Measurements from ENCODE around the gene TRMT10B. TPM values are rescaled to one million over a fixed set of nuclear protein-coding genes. Genes with fewer than 3 reads are reported as not detected.
A peak's percentile ranks its signal among the peaks of the same experiment; 100 is the strongest.

The TRMT10B gene
- total RNA-seq, result 10 to 100 TPM in 1 of 5 donors, 1 to 10 TPM in 4; 2.7 to 10.5 (median 5.1) TPM
- polyA plus RNA-seq, result 1 to 10 TPM; 4.1 to 9.8 (median 5.2) TPM
- long read RNA-seq, donor 1, partial matches to known transcripts, result 0 of 1 reads
- long read RNA-seq, donor 1, other reads (novel, unspliced or antisense), result 0 of 1 reads
- long read RNA-seq, donor 2, partial matches to known transcripts, result 19 of 22 reads
- long read RNA-seq, donor 2, other reads (novel, unspliced or antisense), result 0 of 22 reads
- long read RNA-seq, donor 3, partial matches to known transcripts, result 5 of 16 reads
- long read RNA-seq, donor 3, other reads (novel, unspliced or antisense), result 9 of 16 reads
- long read RNA-seq, donor 4, result 0 reads
- long read RNA-seq, donor 5, partial matches to known transcripts, result 0 of 16 reads
- long read RNA-seq, donor 5, other reads (novel, unspliced or antisense), result 16 of 16 reads
- long read RNA-seq, donor 6, partial matches to known transcripts, result 0 of 3 reads
- long read RNA-seq, donor 6, other reads (novel, unspliced or antisense), result 0 of 3 reads
- long read RNA-seq, donor 7, partial matches to known transcripts, result 24 of 29 reads
- long read RNA-seq, donor 7, other reads (novel, unspliced or antisense), result 5 of 29 reads
- long read RNA-seq, donor 8, partial matches to known transcripts, result 0 of 15 reads
- long read RNA-seq, donor 8, other reads (novel, unspliced or antisense), result 15 of 15 reads
- long read RNA-seq, donor 9, partial matches to known transcripts, result 0 of 1 reads
- long read RNA-seq, donor 9, other reads (novel, unspliced or antisense), result 0 of 1 reads
- long read RNA-seq, donor 10, result 0 reads

GRCh38 chr9:37753489-37754190 lies at the start of gene TRMT10B:
TSS of gene TRMT10B (plus strand) at chr9:37753805. CDS start at chr9:37761932, 8,127 bp downstream.
- peak; percentile 62 to 92 for DNase-seq
- 2 to 4% (median 3%) methylated on average over 30 to 40 of the region's 40 CpGs for WGBS, 5 donors
- Histone ChIP-seq H3K9me3 (no peaks in the 10 kb centered on the region), H3K27ac (peak within 1 kb of the TSS; percentile 82 to 92 (median 88)), H3K4me1 (peaks cover 14 to 32% (median 26%) of the 10 kb centered on the region in 4 donors), H3K36me3 (no peaks in the 10 kb centered on the region), H3K4me3 (peak within 1 kb of the TSS; percentile 61 to 71 (median 66)), H3K27me3 (no peaks in the 10 kb centered on the region)
- no peak for TF ChIP-seq EP300 (IDR thresholded peaks at IDR 0.05)
- no peak for TF ChIP-seq POLR2A (IDR thresholded peaks at IDR 0.05)
- TF ChIP-seq POLR2AphosphoS5 (IDR thresholded peaks at IDR 0.05), result no peak
- TF ChIP-seq CTCF (IDR thresholded peaks at IDR 0.05), result no peak
- intact Hi-C loops (cut with DNase I; ENCODE audit: low total_unique reads), result no loop called here

GRCh38 chr9:37705787-37706186 lies 47.8 kb upstream of the TRMT10B start:
- WGBS, 5 donors, result 61 to 91% (median 81%) methylated on average over 3 of the region's 3 CpGs
- Histone ChIP-seq H3K27me3 (peaks cover 0 to 7% (median 0%) of the 10 kb centered on the region in 3 donors), H3K4me3 (no peak overlapping the region), H3K4me1 (no peaks in the 10 kb centered on the region), H3K9me3 (no peaks in the 10 kb centered on the region), H3K27ac (no peak overlapping the region), H3K36me3 (no peaks in the 10 kb centered on the region)
- TF ChIP-seq CTCF (IDR thresholded peaks at IDR 0.05), result no peak
- no peak for TF ChIP-seq POLR2A (IDR thresholded peaks at IDR 0.05)
- TF ChIP-seq POLR2AphosphoS5 (IDR thresholded peaks at IDR 0.05), result no peak
- TF ChIP-seq EP300 (IDR thresholded peaks at IDR 0.05), result no peak
- intact Hi-C loops (cut with DNase I; ENCODE audit: low total_unique reads), result no loop called here
- DNase-seq, result no peak

GRCh38 chr9:37706290-37706689 lies 47.3 kb upstream of the TRMT10B start:
- Histone ChIP-seq H3K4me3 (no peak overlapping the region), H3K27ac (no peak overlapping the region), H3K9me3 (no peaks in the 10 kb centered on the region), H3K4me1 (no peaks in the 10 kb centered on the region), H3K27me3 (peaks cover 0 to 7% (median 0%) of the 10 kb centered on the region in 3 donors), H3K36me3 (no peaks in the 10 kb centered on the region)
- no peak for TF ChIP-seq EP300 (IDR thresholded peaks at IDR 0.05)
- TF ChIP-seq POLR2A (IDR thresholded peaks at IDR 0.05), result no peak
- no peak for TF ChIP-seq CTCF (IDR thresholded peaks at IDR 0.05)
- TF ChIP-seq POLR2AphosphoS5 (IDR thresholded peaks at IDR 0.05), result no peak
- no peak for DNase-seq
- intact Hi-C loops (cut with DNase I; ENCODE audit: low total_unique reads), result no loop called here
- 70 to 85% (median 82%) methylated on average over 3 of the region's 3 CpGs for WGBS, 5 donors

GRCh38 chr9:37707748-37708147 lies 45.9 kb upstream of the TRMT10B start:
- 73 to 85% (median 81%) methylated on average over 4 of the region's 4 CpGs for WGBS, 5 donors
- no peaks in the 10 kb centered on the region for H3K4me1 ChIP-seq
- peaks cover 0 to 7% (median 0%) of the 10 kb centered on the region in 3 donors for H3K27me3 ChIP-seq
- intact Hi-C loops (cut with DNase I; ENCODE audit: low total_unique reads), result no loop called here
- DNase-seq, result no peak
- H3K36me3 ChIP-seq, result no peaks in the 10 kb centered on the region
- no peak for TF ChIP-seq POLR2A (IDR thresholded peaks at IDR 0.05)
- no peak for TF ChIP-seq EP300 (IDR thresholded peaks at IDR 0.05)
- TF ChIP-seq CTCF (IDR thresholded peaks at IDR 0.05), result no peak
- no peak for TF ChIP-seq POLR2AphosphoS5 (IDR thresholded peaks at IDR 0.05)
- H3K9me3 ChIP-seq, result no peaks in the 10 kb centered on the region
- no peak overlapping the region for H3K27ac ChIP-seq
- H3K4me3 ChIP-seq, result no peak overlapping the region

Measured in stomach (tissue), 19 donors.